ENCODE results near the gene RPS27A.
"Not testable (repeated sequence)": the region's sequence is repeated elsewhere in the genome, so short reads cannot be mapped to it uniquely, and the experiment has no call there.

- not testable (repeated sequence) for TF ChIP-seq RARB (CRISPR knock-in tag; IDR thresholded peaks at IDR 0.05); ZFP30 (CRISPR knock-in tag; IDR thresholded peaks at IDR 0.05); CREB5 (CRISPR knock-in tag; IDR thresholded peaks at IDR 0.05; ENCODE audit: low read depth); TCF4 (CRISPR knock-in tag; IDR thresholded peaks at IDR 0.05; ENCODE audit: borderline replicate concordance); CSDC2 (CRISPR knock-in tag; IDR thresholded peaks at IDR 0.05); ISL1 (CRISPR knock-in tag; IDR thresholded peaks at IDR 0.05); OSR1 (CRISPR knock-in tag; IDR thresholded peaks at IDR 0.05); PATZ1 (CRISPR knock-in tag; IDR thresholded peaks at IDR 0.05; ENCODE audit: borderline replicate concordance); ARNTL (CRISPR knock-in tag; IDR thresholded peaks at IDR 0.05; ENCODE audit: borderline replicate concordance, low read depth); ZFP3 (CRISPR knock-in tag; IDR thresholded peaks at IDR 0.05); ESRRG (CRISPR knock-in tag; IDR thresholded peaks at IDR 0.05); GLIS3 (CRISPR knock-in tag; IDR thresholded peaks at IDR 0.05)
- TF ChIP-seq, protein P1, sequence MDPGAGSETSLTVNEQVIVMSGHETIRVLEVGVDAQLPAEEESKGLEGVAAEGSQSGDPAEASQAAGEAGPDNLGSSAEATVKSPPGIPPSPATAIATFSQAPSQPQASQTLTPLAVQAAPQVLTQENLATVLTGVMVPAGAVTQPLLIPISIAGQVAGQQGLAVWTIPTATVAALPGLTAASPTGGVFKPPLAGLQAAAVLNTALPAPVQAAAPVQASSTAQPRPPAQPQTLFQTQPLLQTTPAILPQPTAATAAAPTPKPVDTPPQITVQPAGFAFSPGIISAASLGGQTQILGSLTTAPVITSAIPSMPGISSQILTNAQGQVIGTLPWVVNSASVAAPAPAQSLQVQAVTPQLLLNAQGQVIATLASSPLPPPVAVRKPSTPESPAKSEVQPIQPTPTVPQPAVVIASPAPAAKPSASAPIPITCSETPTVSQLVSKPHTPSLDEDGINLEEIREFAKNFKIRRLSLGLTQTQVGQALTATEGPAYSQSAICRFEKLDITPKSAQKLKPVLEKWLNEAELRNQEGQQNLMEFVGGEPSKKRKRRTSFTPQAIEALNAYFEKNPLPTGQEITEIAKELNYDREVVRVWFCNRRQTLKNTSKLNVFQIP (CRISPR knock-in tag; IDR thresholded peaks at IDR 0.05; ENCODE audit: borderline replicate concordance, low read depth) = not testable (repeated sequence)
These were observed 40.6 kb upstream of the RPS27A start for GRCh38 chr2:55191888-55192287.
